Peyer's patch (tissue), 4 donors: ENCODE measurements around the gene MEIS1. TPM values are rescaled to one million over a fixed set of nuclear protein-coding genes. Genes with fewer than 3 reads are reported as not detected.

Experiments used
- DNase-seq, 3 donors: peaks; one replicate each; pipeline ENCODE4 v3.0.0-alpha.2; 2017 to 2019
- H3K27ac ChIP-seq, 4 donors: fragments of 200-600 bp; sonication (generic); one replicate each; pipeline ENCODE4 v1.5.1; 2016 to 2019
- H3K27me3 ChIP-seq, 2 donors: fragments of 200-600 bp; sonication (generic); one replicate each; pipeline ENCODE4 v1.5.1; 2019
- H3K36me3 ChIP-seq, 3 donors: fragments of 200-600 bp; sonication (generic); one replicate each; pipeline ENCODE4 v1.5.1; 2016 to 2019
- H3K4me1 ChIP-seq, 4 donors: fragments of 200-600 bp; sonication (generic); one replicate each; pipeline ENCODE4 v1.5.1; 2016 to 2019
- H3K4me3 ChIP-seq, 4 donors: fragments of 200-600 bp; sonication (generic); 1 replicate in 3 of 4; 2 replicates in 1 of 4; pipeline ENCODE4 v1.5.1; 2016 to 2019; ENCODE audit warnings: mild to moderate bottlenecking in 1 of 4
- H3K9me3 ChIP-seq, 4 donors: fragments of 200-600 bp; sonication (generic); one replicate each; pipeline ENCODE4 v1.5.1; 2016 to 2019; ENCODE audit warnings: mild to moderate bottlenecking in 1 of 4
- CTCF ChIP-seq, 6 experiments: fragments of 450-650 bp in 4 of 6; fragments of 200-600 bp in 2 of 6; sonication (generic) in 1 of 6; IDR thresholded peaks; one replicate each; pipeline ENCODE4 v1.5.1; 2017 to 2019; ENCODE audit warnings: antibody characterized with exemption in 6 of 6, mild to moderate bottlenecking in 3 of 6, moderate library complexity in 1 of 6
- POLR2A ChIP-seq, 2 donors: fragments of 450-650 bp; IDR thresholded peaks; one replicate each; pipeline ENCODE4 v1.5.1; 2017; ENCODE audit warnings: antibody characterized with exemption in 2 of 2, mild to moderate bottlenecking in 2 of 2, moderate library complexity in 2 of 2
- total RNA-seq, 4 donors: library from RNA; depleted of rRNA; stranded (reverse); fragments of >200 nt; gene quantifications; one replicate each; pipeline ENCODE4 v1.1.0, GENCODE V29; 2016

MEIS1 gene
- total RNA-seq, 4 donors from 2014 or later = 7.2 to 64.4 (median 16.3) TPM

- TF ChIP-seq CTCF (IDR thresholded peaks at IDR 0.05) (no peak), POLR2A (IDR thresholded peaks at IDR 0.05) (no peak)
- H3K4me3 ChIP-seq = no peak overlapping the region
These were observed 94.2 kb downstream of the MEIS1 start for GRCh38 chr2:66528974-66529724.

GRCh38 chr2:66530651-66531050 is 95.7 kb downstream of the MEIS1 start:
- Histone ChIP-seq H3K4me1 (peaks cover 0 to 10% (median 0%) of the 10 kb centered on the region in 4 donors), H3K27ac (no peak overlapping the region), H3K36me3 (no peaks in the 10 kb centered on the region), H3K4me3 (no peak overlapping the region), H3K27me3 (no peaks in the 10 kb centered on the region), H3K9me3 (no peaks in the 10 kb centered on the region)
- no peak for DNase-seq
- TF ChIP-seq POLR2A (IDR thresholded peaks at IDR 0.05) (no peak), CTCF (IDR thresholded peaks at IDR 0.05) (no peak)

More at GRCh38 chr2:66528974-66529724, 94.2 kb downstream of the MEIS1 start:
- H3K36me3 ChIP-seq = no peaks in the 10 kb centered on the region
- H3K27me3 ChIP-seq = no peaks in the 10 kb centered on the region
- DNase-seq = no peak
- H3K27ac ChIP-seq = no peak overlapping the region
- peaks cover 0 to 10% (median 0%) of the 10 kb centered on the region in 4 donors for H3K4me1 ChIP-seq
- H3K9me3 ChIP-seq = no peaks in the 10 kb centered on the region

DNA sequence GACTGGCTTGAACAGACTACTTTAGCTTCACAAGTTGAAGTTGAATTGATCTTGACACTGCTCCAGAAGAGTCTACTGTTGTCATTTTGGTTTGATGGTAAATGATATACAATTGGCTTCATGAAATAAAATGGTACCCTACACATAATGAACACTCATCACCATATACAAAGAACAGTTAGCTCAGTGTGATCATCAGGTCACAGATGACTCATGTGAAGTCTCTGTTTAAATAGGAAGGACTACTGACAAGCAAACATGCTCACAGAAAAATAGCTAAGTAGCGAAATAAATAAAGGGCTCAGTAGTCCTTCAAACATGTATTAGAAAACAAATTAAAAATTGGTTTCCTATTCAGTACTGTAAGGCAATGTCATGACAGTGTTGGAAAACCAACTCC is 96.2 kb downstream of the MEIS1 start:
- TF ChIP-seq POLR2A (IDR thresholded peaks at IDR 0.05) = no peak
- no peak for TF ChIP-seq CTCF (IDR thresholded peaks at IDR 0.05)
- no peak overlapping the region for H3K4me3 ChIP-seq
- H3K27ac ChIP-seq = no peak overlapping the region
- no peaks in the 10 kb centered on the region for H3K36me3 ChIP-seq
- no peaks in the 10 kb centered on the region for H3K27me3 ChIP-seq
- peaks cover 0 to 10% (median 0%) of the 10 kb centered on the region in 4 donors for H3K4me1 ChIP-seq
- H3K9me3 ChIP-seq = no peaks in the 10 kb centered on the region
- no peak for DNase-seq

GRCh38 chr2:66531567-66531966 is 96.6 kb downstream of the MEIS1 start:
- peaks cover 0 to 10% (median 0%) of the 10 kb centered on the region in 4 donors for H3K4me1 ChIP-seq
- H3K4me3 ChIP-seq = no peak overlapping the region
- no peak for DNase-seq
- H3K27me3 ChIP-seq = no peaks in the 10 kb centered on the region
- no peaks in the 10 kb centered on the region for H3K9me3 ChIP-seq
- TF ChIP-seq CTCF (IDR thresholded peaks at IDR 0.05) (no peak), POLR2A (IDR thresholded peaks at IDR 0.05) (no peak)
- no peaks in the 10 kb centered on the region for H3K36me3 ChIP-seq
- H3K27ac ChIP-seq = no peak overlapping the region

GRCh38 chr2:66532972-66533868 is 98.3 kb downstream of the MEIS1 start:
- no peak for DNase-seq
- no peak overlapping the region for H3K4me3 ChIP-seq
- no peak overlapping the region for H3K27ac ChIP-seq
- no peaks in the 10 kb centered on the region for H3K27me3 ChIP-seq
- H3K4me1 ChIP-seq = peaks cover 0 to 6% (median 0%) of the 10 kb centered on the region in 4 donors
- no peaks in the 10 kb centered on the region for H3K36me3 ChIP-seq
- TF ChIP-seq CTCF (IDR thresholded peaks at IDR 0.05) (no peak), POLR2A (IDR thresholded peaks at IDR 0.05) (no peak)
- H3K9me3 ChIP-seq = no peaks in the 10 kb centered on the region
